Ramos (cell line): ENCODE data around the gene OSM.

Experiments used
- in situ Hi-C: fragments of 300-500 bp; cut with MboI; formaldehyde crosslinking; loops from one replicate; pipeline ENCODE4 v1.14.3; 2022; ENCODE audit warnings: low sequenced_read_pairs; ENCODE audit not compliant: unreplicated experiment

Gene OSM

DNA sequence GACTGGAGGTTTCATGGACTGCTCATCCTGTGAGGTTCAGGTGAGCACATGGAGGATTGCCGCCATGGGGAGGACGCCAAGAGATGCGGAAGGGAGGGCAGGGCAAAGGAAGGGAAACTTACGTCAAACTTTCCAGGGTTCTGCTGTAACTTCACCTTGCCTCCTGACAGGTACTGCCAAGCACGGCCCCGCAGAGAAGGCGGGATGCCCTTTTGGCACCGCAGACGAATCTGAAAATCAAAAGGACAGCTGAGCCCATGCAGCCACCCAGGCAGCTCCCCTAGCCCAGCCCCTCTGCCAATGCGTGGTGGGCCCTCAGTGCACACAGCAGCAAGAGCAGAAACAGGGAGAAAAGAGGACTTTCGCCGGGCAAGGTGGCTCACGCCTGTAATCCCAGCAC lies 32.7 kb upstream of the OSM start:
- in situ Hi-C loops = no loop called here

DNA sequence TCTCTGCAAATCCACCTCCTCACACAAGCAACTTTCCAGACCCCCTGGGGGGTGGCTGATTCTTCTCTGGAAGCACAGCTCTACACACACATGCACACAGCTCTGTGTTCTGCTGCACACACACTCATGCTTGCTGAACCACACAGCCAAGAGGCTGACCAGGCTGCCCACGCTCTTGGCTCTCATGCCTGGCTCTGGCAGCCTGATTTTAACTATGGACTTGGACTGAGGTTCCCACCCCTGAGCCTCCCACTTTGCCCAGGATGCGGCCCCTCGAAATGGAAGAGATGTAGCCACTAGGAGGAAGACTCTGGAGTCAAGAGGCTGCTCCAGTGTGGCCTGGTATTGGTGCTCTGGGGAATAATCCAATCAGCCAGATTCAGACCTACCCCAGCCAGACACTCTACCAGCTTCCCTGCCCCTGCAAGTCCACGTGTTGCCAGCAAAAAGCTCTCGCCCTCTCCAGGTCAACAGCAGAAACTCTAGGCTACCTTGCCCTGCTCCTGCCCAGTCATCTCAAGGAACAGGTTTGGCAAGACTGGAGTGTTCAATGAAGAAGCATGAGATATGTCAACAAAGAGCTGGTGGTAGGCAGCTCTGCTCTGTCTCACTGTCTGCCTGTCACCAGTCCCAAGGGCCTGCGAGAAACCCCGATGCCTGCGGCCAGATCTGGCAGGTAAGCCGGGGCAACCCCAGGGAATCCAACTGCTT lies 31.5 kb upstream of the OSM start:
- in situ Hi-C loops = no loop called here

DNA sequence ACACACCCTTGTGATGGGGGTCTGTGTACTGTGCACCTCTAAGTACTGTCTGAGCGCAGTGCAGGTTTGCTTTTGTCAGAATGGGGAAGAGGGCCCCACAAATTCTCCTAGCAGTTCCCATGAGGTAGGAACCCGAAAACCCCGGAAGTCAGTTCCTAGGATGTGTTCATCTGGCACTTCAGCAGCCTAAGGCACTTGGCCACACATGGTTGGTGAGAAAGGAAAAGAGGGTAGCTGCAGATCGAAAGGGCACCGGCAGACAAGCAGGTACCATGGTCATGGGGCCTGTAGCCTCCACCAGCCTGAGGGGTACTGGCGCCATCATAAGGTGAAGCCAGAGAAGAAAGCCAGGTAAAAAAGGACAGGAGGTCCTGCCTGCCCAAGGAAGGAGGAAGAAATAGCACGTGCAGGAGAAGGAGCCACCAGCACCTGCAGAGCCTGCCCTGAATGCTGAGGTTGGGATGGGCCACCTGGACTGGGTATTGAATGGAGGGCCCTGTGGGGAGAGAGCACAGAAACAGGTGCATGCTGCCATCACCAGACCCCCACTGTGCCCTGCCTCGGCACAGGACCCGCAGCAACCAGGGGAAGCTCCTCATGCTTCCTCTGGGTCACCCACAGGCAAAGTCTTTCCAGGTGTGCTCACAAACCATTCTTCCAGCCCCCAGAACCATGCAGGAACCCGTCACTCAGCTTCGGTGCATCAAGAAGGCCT lies 30.8 kb upstream of the OSM start:
- in situ Hi-C loops = no loop called here

DNA sequence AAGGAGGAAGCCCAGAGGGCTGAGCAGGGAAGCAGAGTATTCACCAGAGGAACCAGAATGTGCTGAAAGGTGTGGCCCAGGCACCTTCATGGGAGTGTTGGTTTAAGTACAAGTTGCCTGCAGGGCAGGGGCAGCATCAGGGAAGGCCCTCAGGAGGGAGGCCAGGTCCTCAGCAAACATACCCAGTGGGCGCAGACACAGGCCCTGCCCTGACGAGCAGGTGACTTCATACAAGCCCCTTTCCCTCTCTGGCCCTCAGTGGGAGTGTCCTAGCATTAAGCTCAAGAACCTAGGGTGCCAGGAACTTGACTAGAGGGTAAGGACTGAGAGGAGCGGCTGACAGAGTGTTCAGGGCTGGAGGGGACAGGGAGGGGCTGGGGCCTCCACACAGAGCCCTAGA lies 30.2 kb upstream of the OSM start:
- in situ Hi-C loops = no loop called here

DNA sequence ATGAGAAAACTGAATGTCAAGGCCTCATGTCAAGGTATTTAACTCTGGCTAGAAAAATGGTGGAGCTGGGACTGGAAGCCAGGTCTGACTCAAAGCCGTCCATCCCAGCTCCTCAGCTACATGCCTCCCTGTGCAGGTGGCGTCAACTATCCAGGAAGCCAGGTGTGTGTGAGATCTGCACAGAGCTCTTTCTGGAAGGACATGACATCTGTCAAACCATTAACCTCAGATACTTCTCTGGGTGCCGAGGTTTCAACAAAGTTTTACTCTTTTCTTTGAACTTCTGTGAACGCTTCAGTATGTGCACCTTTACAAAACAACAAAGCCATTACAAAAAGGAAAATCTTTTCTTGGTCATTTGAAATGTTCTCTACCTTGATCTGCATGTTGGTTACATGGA lies 29.7 kb upstream of the OSM start:
- in situ Hi-C loops = no loop called here

DNA sequence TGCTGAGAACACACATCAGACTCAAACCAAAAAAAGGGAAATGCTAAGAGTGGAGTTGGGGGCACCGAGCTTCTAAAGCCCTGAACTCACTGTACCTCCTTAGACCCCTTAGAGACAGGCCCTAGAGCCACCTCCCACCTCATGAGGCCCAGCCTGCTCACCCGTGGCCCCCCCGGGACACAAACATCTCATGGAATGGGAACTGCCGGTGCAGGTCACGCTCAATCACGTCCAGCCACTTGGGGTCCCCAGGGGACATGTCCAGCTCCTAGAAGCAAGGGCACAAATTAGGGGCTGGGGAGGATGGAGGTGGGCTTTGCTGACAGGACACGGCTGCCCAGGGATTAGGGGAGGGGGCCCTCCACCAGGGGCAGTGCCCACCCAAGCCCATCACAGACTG lies 28.9 kb upstream of the OSM start:
- in situ Hi-C loops = no loop called here

DNA sequence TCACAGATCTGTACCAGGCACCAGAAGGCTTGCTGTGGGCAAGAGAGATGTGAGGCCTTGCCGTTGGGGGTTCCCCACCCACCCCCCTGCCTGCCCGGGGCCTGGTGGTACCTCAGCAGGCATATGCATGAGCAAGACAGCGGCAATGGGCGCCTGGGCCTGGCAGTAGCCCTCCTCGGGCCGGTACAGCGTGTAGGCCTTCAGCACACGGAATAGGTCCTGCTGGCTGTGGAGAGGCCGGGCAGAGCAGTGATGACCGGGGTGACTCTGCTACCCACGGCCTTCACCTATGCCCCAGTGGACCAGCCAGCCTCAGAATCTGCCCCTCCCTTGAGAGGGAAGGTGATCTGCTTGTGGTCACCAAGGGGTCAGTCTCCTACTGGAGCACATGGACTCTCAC lies 28.2 kb upstream of the OSM start:
- in situ Hi-C loops = no loop called here

DNA sequence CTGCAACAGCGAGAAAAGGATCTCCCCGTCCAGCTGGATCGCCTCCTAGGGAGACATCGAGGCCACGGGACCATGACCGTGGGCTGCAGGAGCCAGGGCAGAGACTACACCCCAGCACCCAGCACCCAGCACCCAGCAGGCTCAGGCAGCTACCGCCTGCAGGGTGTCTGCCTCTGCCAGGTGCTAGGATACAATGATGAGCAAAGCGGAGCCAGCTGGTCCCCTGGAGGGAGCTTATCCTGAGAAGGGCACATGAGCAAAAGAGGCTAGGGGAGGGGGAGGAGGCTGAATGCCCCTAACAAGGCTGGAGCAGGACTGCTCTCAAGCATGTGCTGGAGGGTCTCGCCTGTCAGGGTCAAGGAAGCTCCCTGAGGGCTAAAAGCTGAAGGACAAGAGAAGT lies 27.4 kb upstream of the OSM start:
- in situ Hi-C loops = no loop called here

DNA sequence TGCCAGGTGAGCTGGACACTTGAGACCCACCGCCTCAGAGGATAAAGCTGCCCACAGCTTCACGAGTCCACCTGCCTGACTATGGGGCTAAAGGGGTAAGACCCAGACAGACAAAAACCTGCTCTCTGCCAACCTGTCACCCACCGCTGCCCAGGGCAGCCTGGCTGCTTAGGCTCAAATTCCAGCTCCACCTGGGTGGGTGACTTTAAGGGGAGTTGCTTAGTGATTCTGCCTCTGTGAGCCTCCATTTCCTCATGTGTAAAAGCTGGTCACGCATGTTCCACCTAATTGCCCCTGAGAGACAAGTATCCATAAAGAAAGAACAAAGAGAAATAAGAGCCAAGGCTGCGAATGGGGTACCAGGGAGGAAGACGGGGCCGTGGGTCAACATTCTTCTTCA lies 26.4 kb upstream of the OSM start:
- in situ Hi-C loops = no loop called here

DNA sequence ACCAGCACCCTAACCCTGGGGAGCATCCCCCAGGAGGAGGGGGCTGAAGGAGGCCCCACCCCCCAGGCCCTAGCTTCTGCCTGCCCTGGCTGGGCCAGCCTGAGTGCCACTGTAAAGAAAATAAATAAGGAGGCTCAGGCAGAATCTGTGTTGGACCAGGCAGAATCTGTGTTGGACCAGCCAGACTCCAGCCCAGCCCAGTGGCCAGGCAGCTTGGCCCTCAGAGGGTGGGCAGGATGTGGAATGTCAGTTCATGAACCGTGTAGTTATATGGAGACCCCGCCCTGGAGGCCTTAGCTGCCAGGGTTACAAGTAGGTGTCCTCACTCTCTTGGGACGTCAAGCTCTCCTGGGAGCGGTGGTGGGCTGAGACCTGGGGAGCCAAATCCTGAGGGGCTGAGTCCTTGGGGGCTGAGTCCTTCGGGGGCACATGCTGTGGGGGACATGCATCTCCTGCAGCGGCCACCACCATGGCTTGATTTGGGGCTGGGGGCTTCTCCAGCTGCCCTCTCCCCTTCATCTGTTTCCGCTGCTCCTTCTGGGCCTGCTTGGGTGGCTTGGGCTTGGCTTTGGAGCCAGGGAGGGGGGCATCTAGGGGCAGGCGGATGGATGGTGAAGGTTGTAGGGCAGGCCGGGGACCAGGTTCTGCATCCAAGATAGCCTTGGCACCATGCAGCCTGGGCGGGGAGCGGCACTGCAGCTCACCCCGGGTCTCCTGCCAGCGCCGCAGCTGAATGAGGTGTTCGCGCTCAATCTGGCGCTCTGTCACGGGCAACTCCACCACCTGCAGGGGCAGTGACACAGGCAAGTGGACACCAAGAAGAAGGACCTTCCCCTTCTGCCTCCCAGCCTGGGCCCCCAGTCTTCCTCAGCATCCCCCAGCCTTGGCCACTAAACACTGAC lies 25.7 kb upstream of the OSM start:
- in situ Hi-C loops = no loop called here

DNA sequence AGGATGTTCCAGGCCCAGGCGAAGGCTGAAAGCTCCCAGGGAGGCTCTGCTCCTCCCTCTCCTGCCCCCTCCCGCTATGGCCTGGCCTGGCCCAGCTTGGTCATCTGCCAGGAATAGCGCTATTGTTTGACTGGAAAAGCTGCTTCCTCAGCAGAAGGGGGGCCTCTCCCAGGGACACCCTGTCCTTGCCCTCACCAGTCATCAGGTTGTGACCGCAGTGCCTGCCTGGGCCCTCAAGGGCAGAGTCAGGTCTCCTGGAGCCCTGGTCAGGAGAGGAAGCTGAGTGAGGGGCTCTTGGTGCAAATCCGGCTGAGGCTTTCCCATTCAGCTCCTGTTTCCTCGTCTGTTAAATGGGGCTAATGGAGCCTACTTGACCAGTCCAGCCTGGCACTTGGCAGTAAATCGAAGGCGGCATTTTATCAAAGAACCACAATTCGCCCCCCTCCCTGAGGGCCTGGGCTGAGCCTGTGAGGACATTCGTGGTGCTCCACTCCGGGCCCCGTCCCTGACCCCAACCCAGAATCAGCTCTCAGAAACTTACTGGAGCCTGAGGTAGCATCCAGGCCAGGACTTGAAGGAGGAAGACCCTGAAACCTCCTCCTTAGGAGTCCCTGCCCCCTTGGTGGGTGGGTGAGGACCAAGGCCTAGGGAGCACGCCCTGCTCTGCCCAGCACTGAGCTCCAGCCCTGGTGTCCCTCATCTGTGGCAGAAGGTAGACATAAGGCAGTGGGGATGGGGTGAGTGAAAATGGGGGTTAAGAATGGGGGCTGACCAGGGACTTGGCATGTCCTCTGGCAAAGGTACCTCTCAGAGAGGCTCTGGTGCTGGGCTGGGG lies 24.6 kb upstream of the OSM start:
- in situ Hi-C loops = no loop called here

DNA sequence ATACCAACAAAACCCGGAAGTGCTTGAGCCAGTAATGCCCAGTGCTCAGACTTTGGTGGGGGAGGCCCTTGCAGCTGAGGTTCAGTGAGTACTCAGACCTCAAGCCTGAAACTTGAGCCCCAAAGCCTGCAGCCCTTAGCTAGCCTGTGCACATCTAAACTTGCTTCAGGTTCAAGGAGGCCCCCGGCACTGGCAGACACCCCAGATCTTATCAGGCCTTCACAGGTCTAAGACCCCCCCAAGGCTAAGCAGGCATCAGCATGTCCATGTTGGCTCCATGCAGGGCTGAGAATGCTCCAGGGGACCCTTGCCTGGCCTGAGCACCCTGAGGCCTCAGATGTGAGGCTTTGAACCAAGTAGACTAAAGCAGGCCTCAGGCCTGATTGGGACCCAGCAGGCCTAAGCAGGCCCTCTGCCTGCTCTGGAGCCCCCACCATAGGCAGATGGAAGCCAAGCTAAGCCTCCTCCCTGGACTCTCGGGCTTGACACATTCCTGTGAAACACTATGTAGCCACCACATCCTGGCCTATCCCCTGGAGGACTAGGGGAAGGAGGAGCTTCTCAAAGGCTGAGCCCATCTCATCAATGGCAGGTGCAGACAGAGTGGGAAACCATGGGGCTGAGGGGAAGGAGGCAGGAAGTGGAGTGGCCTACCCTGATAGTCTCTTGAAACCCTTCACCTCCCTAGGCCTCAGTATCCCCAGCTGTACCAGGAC lies 23.8 kb upstream of the OSM start:
- in situ Hi-C loops = no loop called here

DNA sequence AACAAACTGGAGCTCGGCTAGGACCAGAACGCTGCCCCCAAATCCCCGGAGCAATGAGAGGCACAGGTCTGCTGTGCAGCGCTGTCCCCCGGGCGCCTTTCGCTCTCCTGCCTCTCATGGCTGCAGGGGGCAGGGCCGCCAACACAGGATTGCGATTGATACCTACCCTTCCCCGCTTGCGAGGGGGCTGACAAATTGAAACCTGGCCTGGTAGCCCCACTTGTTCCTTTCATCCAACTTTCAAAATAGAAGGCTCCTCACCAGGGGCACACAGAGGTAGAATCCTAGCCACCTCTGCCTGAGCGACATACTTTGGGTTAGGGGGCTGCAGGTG lies 23.3 kb upstream of the OSM start:
- in situ Hi-C loops = loop anchor here (5.0 to 10.0 kb wide), 3 partner anchors 97 to 195 kb away; partner anchors contain the start of gene RNF215

DNA sequence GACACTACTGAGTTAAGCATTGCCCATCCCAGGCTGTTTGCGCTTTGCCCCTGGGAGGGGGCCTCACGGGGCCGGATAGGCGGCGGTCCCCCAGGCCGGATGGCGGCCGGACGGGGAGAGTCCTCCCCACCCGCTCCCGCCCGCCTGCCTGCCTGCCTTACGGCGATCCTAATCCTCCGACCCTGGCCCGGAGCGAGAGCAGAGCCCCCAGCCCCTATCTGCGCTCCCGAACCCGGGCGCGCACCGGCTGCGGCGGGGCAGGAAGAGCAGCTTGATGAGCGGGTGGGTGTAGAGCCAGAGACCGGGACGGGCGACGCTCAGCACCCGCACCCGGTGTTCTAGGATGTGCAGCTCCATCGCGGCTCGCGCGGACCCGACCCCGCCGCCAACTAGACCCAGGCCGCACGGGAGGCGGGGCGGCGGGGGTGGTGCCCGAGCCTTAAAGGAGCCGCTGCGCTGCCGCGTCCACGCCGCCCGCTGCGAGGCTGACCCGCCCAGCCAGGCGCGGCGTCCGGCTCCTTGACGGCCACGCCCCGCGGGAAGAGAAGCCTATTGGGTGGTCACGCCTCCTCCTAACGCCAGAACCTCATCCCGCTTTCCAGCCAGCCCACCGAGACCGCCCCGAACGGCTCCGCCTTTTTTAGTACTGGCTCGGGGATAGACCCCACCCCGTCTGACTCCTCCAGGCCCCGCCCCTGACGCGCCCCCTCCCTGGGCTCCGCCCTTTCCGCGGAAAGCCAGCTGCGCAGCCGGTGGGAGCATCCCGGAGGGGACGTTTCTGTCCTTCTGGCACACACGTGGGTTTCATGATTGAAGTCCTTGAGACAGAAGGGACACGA lies 22.7 kb upstream of the OSM start, which contains the start of gene CASTOR1:
TSS of gene CASTOR1 (minus strand) at position 365 of the 839 bp plus-strand sequence. CDS start at position 357, 8 bp downstream.
- in situ Hi-C loops = loop anchor here (5.0 to 10.0 kb wide), 3 partner anchors 98 to 195 kb away; partner anchors contain the start of gene RNF215

DNA sequence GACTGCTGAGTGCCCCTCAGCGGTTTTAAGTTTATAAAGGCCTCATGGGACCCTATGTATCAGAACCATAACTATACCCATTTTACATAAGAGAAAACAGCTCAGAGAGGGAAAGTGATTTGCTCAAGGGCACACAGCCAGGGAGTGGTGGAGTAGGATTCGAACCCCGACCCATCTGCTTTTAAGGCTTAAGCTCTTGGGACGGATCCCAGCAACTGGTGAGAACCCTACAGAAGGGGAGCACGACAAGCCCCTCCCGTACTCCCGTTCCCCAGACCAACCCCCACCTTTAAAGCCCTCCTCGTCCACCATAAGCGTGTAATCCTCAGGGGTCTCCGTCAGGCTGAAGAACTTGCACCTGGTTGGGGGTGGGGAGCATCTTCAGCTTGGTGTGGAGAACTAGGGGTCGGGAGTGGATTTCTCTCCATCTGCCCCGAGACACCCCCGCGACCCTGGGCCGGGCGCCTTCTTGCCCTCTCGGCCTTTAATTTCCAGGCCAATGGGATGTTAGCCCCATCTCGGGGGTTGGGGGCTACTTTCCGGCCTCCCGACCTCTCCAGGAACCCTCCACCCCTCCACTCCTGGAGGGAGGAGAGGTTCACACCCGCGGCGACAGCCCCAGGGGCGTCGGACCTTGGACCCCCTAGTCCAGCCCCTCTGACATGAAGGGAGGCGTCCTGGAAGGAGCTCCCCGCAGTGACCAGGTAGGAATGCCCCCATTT lies 21.9 kb upstream of the OSM start:
- in situ Hi-C loops = loop anchor here (5.0 to 10.0 kb wide), 3 partner anchors 99 to 196 kb away; partner anchors contain the start of gene RNF215

DNA sequence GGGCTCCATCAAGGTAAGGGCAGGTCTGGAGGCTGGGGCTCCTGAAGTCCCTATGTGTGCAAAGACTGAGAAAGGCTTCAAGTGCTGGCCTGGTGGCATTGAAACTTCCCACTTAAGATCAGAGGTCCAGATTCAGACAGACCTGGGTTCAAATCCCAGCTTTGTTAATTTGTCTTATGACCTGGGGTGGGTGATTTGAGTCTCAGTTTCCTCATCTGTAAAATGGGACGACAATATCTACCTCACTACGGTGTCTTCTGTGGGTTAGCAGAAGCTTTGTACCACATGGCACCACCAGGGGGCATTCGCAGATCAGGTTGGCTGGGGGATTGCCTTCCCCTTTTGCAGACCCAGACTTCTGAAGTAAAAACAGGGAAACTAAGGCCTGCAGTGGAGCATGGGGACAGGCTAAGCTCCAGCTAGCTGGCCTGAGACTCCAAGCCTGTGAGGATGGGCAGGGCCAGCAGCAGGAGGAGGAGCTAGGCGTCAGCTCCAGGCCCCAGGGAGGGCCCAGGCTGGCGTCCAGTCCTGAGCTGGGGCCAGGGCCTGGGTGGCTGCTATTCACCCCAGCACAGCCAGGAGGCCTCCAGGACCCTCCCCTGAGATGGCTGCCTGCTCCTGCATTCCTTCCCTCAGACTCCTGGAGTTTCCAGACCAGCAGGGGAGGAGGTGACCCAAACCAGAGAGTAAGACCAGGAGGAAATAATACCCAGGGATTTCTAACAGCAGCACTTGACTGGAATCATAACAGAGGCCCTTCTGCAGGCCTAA lies 21.2 kb upstream of the OSM start:
- in situ Hi-C loops = loop anchor here (5.0 to 10.0 kb wide), 3 partner anchors 99 to 197 kb away; partner anchors contain the start of gene RNF215
